Aorta (tissue), 5 donors: ENCODE data around the gene ASTN2. TPM values are rescaled to one million over a fixed set of nuclear protein-coding genes. Genes with fewer than 3 reads are reported as not detected.
"Not testable (repeated sequence)": the region's sequence is repeated elsewhere in the genome, so short reads cannot be mapped to it uniquely, and the experiment has no call there.

Experiments used
- ATAC-seq: fragments of 200-7000 bp; cut with Tn5 transposase; one replicate; pipeline ENCODE4 v1.9.1; 2022; ENCODE audit warnings: moderate library complexity; ENCODE audit not compliant: low FRiP score
- DNase-seq, 2 donors: peaks; one replicate each; pipeline ENCODE4 v3.0.0-alpha.2; 2020
- H3K27ac ChIP-seq, 2 donors: one replicate each; pipeline ENCODE4 v1.5.1; 2013; ENCODE audit warnings: low read length in 2 of 2, mild to moderate bottlenecking in 2 of 2, moderate library complexity in 2 of 2, control low read depth in 1 of 2, inconsistent platforms in 1 of 2, low read depth in 1 of 2
- H3K27me3 ChIP-seq, 2 donors: one replicate each; pipeline ENCODE4 v1.6.1; 2013; ENCODE audit warnings: control low read depth in 1 of 2, low read length in 1 of 2, mild to moderate bottlenecking in 1 of 2, moderate library complexity in 1 of 2; ENCODE audit not compliant: insufficient read depth in 2 of 2, control insufficient read depth in 1 of 2
- H3K36me3 ChIP-seq, 2 donors: one replicate each; pipeline ENCODE4 v1.6.1; 2013; ENCODE audit warnings: control low read depth in 1 of 2, low read length in 1 of 2, mild to moderate bottlenecking in 1 of 2; ENCODE audit not compliant: insufficient read depth in 2 of 2, control insufficient read depth in 1 of 2
- H3K4me1 ChIP-seq, 2 donors: one replicate each; pipeline ENCODE4 v1.6.1; 2013; ENCODE audit warnings: low read length in 2 of 2, control low read depth in 1 of 2, mild to moderate bottlenecking in 1 of 2, moderate library complexity in 1 of 2; ENCODE audit not compliant: insufficient read depth in 2 of 2, control insufficient read depth in 1 of 2
- H3K4me3 ChIP-seq, 2 donors: one replicate each; pipeline ENCODE4 v1.5.1; 2013; ENCODE audit warnings: low read length in 2 of 2, control low read depth in 1 of 2, mild to moderate bottlenecking in 1 of 2
- H3K9me3 ChIP-seq: one replicate; pipeline ENCODE4 v1.6.1; 2013; ENCODE audit warnings: mild to moderate bottlenecking, low read length; ENCODE audit not compliant: control insufficient read depth
- WGBS, 2 donors: extraction: QIAGEN DNeasy Blood & Tissue Kit; methylation state at CpG; one replicate each; pipeline ENCODE4 v1.1.7; 2013; 5-methylcytosine and 5-hydroxymethylcytosine counted together
- intact Hi-C, 2 donors: fragments of 100-400 bp; cut with DNase I; formaldehyde crosslinking; loops; one replicate each; pipeline versions ENCODE4 v1.14.2 to v1.15.0; 2022
- polyA plus RNA-seq, 2 donors: library from polyadenylated mRNA; stranded (reverse); fragments of 200-250 nt; gene quantifications; one replicate each; pipeline ENCODE4 v1.2.3, GENCODE V29; 2013
- total RNA-seq, 2 donors: library from RNA; stranded (reverse); fragmentation: NEBNext Ultra II Directional; extraction: Animal tissue kit (Norgen Biotek cat#: 25700); gene quantifications; one replicate each; pipeline ENCODE4 v1.2.1, GENCODE V29; 2021
- donor health status: healthy with polysubstance abuse.
- donor health status: Bipolar disorder and iron deficiency.
- donor health status: DM: no; HTN: no; CAD: no.
- donor health status: DM: no; HTN: no; CAD: no.
- donor health status: DM: yes; HTN: yes; CAD: no.

The ASTN2 gene
- total and polyA plus RNA-seq, 4 donors: 1.0 to 7.5 (median 4.4) TPM

DNA sequence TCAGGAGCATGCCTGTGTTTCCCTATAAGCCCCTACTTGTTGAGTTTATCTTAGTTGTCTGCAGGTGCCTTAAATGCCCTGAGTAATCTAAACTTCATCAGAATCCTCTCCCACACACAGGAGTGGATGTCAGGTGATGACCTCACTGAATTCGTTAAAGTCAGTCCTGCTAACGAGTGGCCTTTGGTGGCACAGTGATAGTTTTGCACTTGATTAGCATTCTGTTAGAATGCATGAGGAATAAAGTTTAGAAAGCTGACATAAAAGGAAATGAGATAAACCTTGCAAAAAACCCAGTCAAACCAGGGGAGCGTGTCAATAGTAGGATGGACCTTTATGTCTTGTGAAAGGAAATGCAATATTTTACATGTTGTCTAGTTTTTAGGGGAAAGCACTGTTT lies 723.2 kb downstream of the ASTN2 start:
- Histone ChIP-seq H3K9me3 (no peaks in the 10 kb centered on the region), H3K4me3 (no peak overlapping the region), H3K27me3 (no peaks in the 10 kb centered on the region), H3K36me3 (no peaks in the 10 kb centered on the region), H3K27ac (no peak overlapping the region), H3K4me1 (peaks cover 6 to 8% of the 10 kb centered on the region in 2 donors)
- no peak for DNase-seq
- 92 to 94% methylated on average over 3 of the region's 3 CpGs for WGBS, 2 donors
- intact Hi-C loops: no loop called here
- no peak for ATAC-seq

DNA sequence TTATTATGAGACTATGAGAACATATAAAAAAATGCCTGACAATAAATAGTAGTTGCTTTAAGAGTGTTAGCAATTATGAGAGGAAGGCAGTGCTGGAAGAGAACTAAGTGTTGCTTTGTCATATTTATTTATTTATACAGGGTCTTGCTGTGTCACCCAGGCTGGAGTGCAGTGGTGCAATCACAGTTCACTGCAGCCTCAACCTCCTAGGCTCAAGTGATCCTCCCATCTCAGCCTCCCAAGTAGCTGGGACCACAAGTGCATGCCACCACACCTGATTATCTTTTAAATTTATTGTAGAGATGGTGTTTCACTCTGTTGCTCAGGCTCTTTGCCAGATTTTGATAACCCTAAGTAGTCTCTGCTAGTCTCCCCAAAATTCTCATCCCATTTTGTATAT lies 724.1 kb downstream of the ASTN2 start:
- H3K4me1 ChIP-seq, H3K27me3 ChIP-seq, ATAC-seq, intact Hi-C loops, H3K9me3 ChIP-seq, DNase-seq, H3K4me3 ChIP-seq, H3K36me3 ChIP-seq, H3K27ac ChIP-seq: not testable (repeated sequence)

DNA sequence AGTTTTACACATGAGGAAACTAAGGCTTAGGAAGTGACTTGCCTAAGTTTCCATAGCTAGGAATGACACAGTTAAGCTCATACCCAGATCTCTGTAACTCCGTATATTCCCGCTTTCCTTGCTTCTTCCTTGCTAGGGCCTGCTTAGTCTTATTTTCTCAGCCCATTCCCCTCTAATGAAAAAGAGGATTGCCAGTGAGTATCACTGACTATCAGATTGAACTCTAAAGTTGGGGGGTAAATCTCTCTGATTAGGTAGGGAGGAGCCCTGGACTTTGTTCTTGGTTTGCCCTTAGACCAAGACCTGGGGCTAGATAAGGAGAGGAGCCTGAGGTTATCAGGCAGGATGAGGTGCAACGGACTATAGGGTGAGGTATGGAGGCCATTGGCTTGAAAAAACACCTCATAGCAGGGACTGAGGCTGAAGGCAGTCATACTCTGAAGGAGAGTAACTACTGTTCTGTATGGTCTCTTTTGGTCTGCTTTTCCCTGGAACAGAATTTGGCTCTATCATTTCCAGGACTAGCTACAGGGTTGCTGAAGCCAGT lies 725.3 kb downstream of the ASTN2 start:
- H3K9me3 ChIP-seq: no peaks in the 10 kb centered on the region
- 91 to 93% methylated on average over 3 of the region's 3 CpGs for WGBS, 2 donors
- H3K27ac ChIP-seq: no peak overlapping the region
- no peak overlapping the region for H3K4me3 ChIP-seq
- intact Hi-C loops: no loop called here
- H3K27me3 ChIP-seq: no peaks in the 10 kb centered on the region
- DNase-seq (no peak), ATAC-seq (no peak)
- no peaks in the 10 kb centered on the region for H3K36me3 ChIP-seq
- peaks cover 6 to 8% of the 10 kb centered on the region in 2 donors for H3K4me1 ChIP-seq

DNA sequence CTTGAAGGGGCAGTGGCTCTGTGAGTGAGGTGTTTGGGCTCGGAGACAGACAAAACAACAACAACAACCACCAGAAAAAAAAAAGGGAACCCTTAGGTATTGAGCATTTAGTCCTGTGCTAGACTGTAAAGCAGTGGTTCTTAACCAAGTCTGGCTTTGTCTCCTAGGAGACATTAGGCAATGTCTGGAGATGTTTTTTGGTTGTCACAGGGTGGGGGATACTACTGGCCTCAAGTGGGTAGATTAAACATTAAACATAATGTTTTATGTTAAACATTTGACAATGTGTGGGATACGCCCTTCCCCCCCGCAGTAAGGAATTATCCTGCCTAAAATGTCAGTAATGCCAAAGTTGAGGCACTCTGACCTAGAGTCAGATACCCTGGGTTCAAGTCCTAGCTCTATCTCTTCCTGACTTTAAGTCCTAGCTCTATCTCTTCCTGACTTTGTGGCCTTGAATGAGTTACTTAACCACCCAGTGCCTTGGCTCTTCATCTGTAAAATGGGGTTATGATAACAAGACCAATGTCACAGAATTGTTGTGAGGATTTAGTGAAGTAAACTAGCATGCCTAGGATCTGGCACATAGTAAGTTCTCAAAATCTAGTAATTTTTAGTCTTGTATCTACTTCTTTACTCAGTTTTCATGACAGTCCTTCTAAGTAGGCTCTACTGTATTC lies 725.9 kb downstream of the ASTN2 start:
- intact Hi-C loops: no loop called here
- 88 to 89% methylated on average over 3 of the region's 3 CpGs for WGBS, 2 donors
- no peaks in the 10 kb centered on the region for H3K27me3 ChIP-seq
- ATAC-seq (no peak), DNase-seq (no peak)
- peaks cover 6 to 8% of the 10 kb centered on the region in 2 donors for H3K4me1 ChIP-seq
- H3K36me3 ChIP-seq: no peaks in the 10 kb centered on the region
- no peaks in the 10 kb centered on the region for H3K9me3 ChIP-seq
- no peak overlapping the region for H3K27ac ChIP-seq
- H3K4me3 ChIP-seq: no peak overlapping the region

DNA sequence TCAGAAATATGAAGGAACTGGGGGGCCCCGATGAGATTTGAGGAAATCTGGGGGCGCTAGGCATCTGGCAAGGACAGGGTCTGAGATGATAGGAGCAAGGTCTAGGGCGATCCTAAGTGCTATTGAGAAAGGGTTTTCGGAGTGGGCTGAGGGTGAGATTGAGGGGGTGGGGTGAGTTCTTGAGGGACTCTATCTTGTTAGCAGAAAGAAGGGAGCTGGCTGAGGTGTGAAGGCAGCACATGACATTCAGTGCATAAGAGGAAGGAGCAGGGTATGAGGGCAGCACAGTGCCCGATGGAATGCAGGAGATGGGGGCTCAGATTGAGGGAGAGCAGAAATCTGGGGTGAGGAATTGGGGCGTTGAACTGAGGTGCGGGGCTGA lies 727.1 kb downstream of the ASTN2 start:
- no peaks in the 10 kb centered on the region for H3K36me3 ChIP-seq
- 8 to 10% methylated on average over 7 of the region's 7 CpGs for WGBS, 2 donors
- DNase-seq (no peak), ATAC-seq (peak; percentile 12)
- H3K27ac ChIP-seq: no peak overlapping the region
- H3K4me3 ChIP-seq: peak overlapping the region; percentile 70 to 91
- H3K9me3 ChIP-seq: no peaks in the 10 kb centered on the region
- no peaks in the 10 kb centered on the region for H3K27me3 ChIP-seq
- intact Hi-C loops: no loop called here
- peaks cover 3 to 4% of the 10 kb centered on the region in 2 donors for H3K4me1 ChIP-seq

DNA sequence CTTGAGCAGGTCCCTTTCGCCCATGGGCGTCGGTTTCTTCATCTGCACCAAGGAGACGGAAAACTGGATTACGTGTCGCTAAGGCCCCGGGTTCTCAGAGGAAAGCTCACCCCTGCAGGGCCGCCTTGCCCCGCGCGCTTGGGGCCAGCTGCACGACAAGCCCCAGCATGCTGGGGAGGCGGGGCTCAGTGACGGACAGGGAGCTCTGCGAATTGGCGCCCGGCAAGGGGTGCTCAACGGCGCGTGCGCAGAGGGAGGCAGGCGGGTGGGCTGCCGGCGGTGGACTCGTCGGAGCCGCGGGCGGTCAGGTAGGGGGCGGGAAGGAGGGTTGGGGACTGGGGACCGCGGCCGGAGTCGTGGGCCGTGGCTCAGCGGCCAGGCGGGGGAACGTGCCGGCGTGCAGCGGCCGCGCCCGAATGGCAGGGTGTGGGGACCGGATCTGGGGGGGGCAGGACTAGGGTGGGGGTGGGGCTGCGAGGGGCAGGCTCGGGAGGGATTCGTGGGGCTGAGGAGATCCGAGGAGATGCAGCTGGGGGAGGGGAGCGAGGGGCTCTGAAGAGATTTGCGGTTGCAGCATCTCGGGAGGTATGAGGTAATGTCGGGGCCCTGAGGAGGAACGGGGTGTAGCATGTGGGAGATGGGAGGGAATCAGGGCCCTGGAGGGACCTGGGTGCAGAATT lies 727.6 kb downstream of the ASTN2 start, which contains the start of gene TRIM32:
TSS of gene TRIM32 (plus strand) at position 232 of the 680 bp plus-strand sequence. CDS start 10,438 bp downstream, outside the sequence.
- intact Hi-C loops: no loop called here
- Histone ChIP-seq H3K4me3 (peak within 1 kb of the TSS; percentile 70 to 91), H3K36me3 (no peaks in the 10 kb centered on the region), H3K27ac (peak within 1 kb of the TSS in 1 of 2 donors; percentile 16), H3K9me3 (no peaks in the 10 kb centered on the region), H3K4me1 (peaks cover 2 to 3% of the 10 kb centered on the region in 2 donors), H3K27me3 (no peaks in the 10 kb centered on the region)
- peak; percentile 96 for ATAC-seq
- DNase-seq: peak; percentile 94 to 98
- 0 to 1% methylated on average over 48 to 54 of the region's 54 CpGs for WGBS, 2 donors

DNA sequence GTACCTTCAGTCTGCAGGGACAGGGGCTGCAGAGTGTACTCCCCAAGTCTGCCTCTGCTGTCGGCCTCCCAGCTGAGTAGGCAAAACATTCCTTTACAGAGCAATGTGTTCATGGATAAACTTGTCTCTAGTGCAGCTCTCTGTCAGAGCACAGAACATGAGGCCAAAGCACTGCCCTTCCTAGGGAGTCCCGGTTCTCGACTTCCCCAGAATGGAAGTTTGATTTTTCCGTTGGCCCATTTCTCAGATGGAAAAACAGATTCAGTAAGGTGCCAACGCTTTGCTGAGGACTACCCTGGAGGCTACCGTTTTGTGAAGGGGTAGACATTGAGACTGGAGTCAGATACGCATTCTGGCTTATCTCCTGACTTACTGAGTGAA lies 728.2 kb downstream of the ASTN2 start:
- WGBS, 2 donors: 4 to 8% methylated on average over 7 of the region's 7 CpGs
- H3K9me3 ChIP-seq: no peaks in the 10 kb centered on the region
- peak overlapping the region in 1 of 2 donors; percentile 16 for H3K27ac ChIP-seq
- no peak for DNase-seq
- H3K36me3 ChIP-seq: no peaks in the 10 kb centered on the region
- ATAC-seq: peak; percentile 53
- H3K27me3 ChIP-seq: no peaks in the 10 kb centered on the region
- intact Hi-C loops: no loop called here
- H3K4me1 ChIP-seq: peaks cover 0 to 3% of the 10 kb centered on the region in 2 donors
- H3K4me3 ChIP-seq: peak overlapping the region; percentile 56 to 91

DNA sequence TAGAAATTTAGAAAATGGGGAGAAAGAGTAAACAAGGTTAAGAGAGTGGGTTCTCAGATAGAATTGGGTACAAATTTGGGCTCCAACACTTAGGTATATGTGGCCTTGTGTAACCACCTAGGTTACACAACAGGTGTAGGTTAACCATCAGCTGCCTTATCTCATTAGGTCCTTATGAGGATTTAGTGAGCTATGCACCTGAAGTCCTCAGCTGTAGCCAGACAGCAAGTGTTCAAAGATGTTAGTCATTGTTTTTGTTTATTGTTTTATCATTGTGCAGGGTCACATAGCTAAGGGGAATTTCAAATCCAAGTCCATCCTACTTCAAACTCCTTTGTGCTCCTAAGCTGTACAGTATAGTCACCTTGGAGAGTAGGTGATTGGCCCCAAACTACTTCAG lies 728.7 kb downstream of the ASTN2 start:
- no peak for ATAC-seq
- DNase-seq: no peak
- Histone ChIP-seq H3K27ac (no peak overlapping the region), H3K4me3 (no peak overlapping the region), H3K4me1 (peaks cover 0 to 3% of the 10 kb centered on the region in 2 donors), H3K36me3 (no peaks in the 10 kb centered on the region), H3K9me3 (no peaks in the 10 kb centered on the region), H3K27me3 (no peaks in the 10 kb centered on the region)
- intact Hi-C loops: no loop called here

DNA sequence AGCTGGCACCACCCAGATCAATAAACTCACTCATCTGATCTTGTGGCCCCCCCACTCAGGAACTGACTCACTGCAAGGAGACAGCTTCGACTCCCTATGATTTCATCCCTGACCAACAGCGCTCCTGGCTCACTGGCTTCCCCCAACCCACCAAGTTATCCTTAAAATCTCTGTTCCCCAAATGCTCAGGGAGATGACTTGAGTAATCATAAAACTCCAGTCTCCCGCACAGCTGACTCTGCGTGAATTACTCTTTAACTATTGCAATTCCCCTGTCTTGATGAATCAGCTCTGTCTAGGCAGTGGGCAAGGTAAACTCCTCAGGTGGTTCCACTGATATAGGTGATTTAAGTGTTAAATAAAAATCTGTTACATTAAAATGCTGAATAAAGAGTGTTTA lies 729.7 kb downstream of the ASTN2 start:
- Histone ChIP-seq H3K27ac (no peak overlapping the region), H3K4me1 (peaks cover 0 to 3% of the 10 kb centered on the region in 2 donors), H3K4me3 (no peak overlapping the region), H3K27me3 (no peaks in the 10 kb centered on the region), H3K36me3 (no peaks in the 10 kb centered on the region), H3K9me3 (no peaks in the 10 kb centered on the region)
- DNase-seq: no peak
- no peak for ATAC-seq
- intact Hi-C loops: no loop called here
- 64% methylated on average over 4 of the region's 4 CpGs for WGBS, 2 donors
